ENCODE measurements around the gene KIF11. TPM values are rescaled to one million over a fixed set of nuclear protein-coding genes. Genes with fewer than 3 reads are reported as not detected.

Gene KIF11
- total and polyA plus RNA-seq, 9 of the 15 experiments (the other 6 are each of a cell fraction or from before 2014, with no cell fraction given) = 11.3 to 54.4 (median 29.2) TPM

DNA sequence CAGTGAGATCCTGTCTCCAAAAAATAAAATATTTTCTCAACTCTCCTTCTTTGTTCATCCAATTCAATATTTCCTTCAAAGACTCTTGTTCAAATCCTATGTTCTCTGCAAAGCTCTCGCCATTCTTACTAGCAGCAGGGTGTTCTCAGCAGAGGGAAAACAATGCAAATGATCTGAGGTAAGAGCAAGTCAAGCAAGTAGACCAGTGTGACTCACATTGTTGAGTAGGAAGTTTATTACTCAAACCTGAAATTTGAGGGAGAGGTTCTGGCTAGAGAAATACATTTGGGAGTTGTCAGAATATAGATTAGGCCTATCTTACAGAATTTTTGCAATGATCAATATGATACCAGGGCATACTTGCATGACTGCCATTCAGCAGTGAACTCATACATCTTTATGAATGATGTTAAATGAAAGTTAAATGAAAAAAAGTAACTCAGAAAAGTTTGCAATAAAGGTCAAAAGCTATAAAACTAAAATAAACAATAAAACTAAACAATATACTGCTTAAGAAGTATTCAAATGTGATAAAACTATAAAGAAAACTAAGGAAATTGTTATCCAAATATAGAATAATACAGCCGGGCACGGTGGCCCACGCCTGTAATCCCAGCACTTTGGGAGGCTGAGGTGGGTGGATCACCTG is 24.9 kb upstream of the KIF11 start:
- Histone ChIP-seq H4K20me1 (replicated peaks; ENCODE audit: control insufficient read depth, insufficient read depth, low read length) (peaks cover 14% of the 10 kb centered on the region), H3K36me3 (ENCODE audit: control insufficient read depth, insufficient read depth, low read length) (peaks cover 61% of the 10 kb centered on the region), H3K9me3 (replicated peaks; ENCODE audit: control insufficient read depth, insufficient read depth, low read depth, low read length) (no peaks in the 10 kb centered on the region), H2AFZ (ENCODE audit: low read depth, low read length) (no peak overlapping the region), H3K9ac (ENCODE audit: insufficient read depth in 1 of 2, low read depth in 2 of 2, low read length in 2 of 2) (no peak overlapping the region), H3K79me2 (ENCODE audit: control insufficient read depth, insufficient read depth, low read length) (peaks cover 87% of the 10 kb centered on the region), H3K27me3 (ENCODE audit: control insufficient read depth in 2 of 2, insufficient read depth in 2 of 2, low read length in 2 of 2) (no peaks in the 10 kb centered on the region), H3K9me1 (ENCODE audit: control insufficient read depth, insufficient read depth, low read length) (no peaks in the 10 kb centered on the region), H3K4me1 (replicated peaks in 1 of 2; ENCODE audit: control insufficient read depth in 2 of 2, insufficient read depth in 2 of 2, low read length in 2 of 2) (peaks cover 0 to 13% of the 10 kb centered on the region in 2 experiments; a peak in 3 of 5 replicates), H3K4me3 (no peak overlapping the region), H3K27ac (ENCODE audit: extremely low read depth, low read depth, low read length) (no peak overlapping the region), H3K4me2 (ENCODE audit: insufficient read depth, low read length) (no peak overlapping the region)
- no peak for DNase-seq (ENCODE audit: extremely low read depth in 1 of 4, low spot score in 3 of 4)
- WGBS (ENCODE audit: insufficient coverage, low coverage, missing lambda C conversion rate) = 78% methylated on average over 4 of the region's 4 CpGs
- POLR2A ChIA-PET = no interaction called here
- BruUV-seq (replicated peaks) = no TSS peak
- no peak for FAIRE-seq
- CTCF ChIA-PET (ENCODE audit: low intra/inter-chr PET ratio) = no interaction called here
- intact Hi-C loops (cut with micrococcal nuclease) (no loop called here), in situ Hi-C loops (cut with MboI) (no loop called here)
- ATAC-seq = no peak
- TF ChIP-seq POLR3G (IDR thresholded peaks at IDR 0.05; ENCODE audit: extremely low read depth, insufficient read length, insufficient replicate concordance) (no peak), ZBTB8A (IDR thresholded peaks at IDR 0.05; ENCODE audit: partially characterized antibody) (no peak), MTF1 (CRISPR knock-in tag; IDR thresholded peaks at IDR 0.05; ENCODE audit: borderline replicate concordance) (no peak), FOXM1 (IDR thresholded peaks at IDR 0.05; ENCODE audit: low read depth) (no peak), FOXM1 (CRISPR knock-in tag; IDR thresholded peaks at IDR 0.05; ENCODE audit: low read depth) (no peak), ZNF584 (CRISPR knock-in tag; IDR thresholded peaks at IDR 0.05; ENCODE audit: low read depth) (no peak), ZNF263 (CRISPR knock-in tag; IDR thresholded peaks at IDR 0.05; ENCODE audit: borderline replicate concordance) (no peak), FOS (IDR thresholded peaks at IDR 0.05; ENCODE audit: extremely low read depth, insufficient read length) (no peak), RBM15 (IDR thresholded peaks at IDR 0.05; ENCODE audit: insufficient read depth, low read length) (no peak), ZNF57 (CRISPR knock-in tag; IDR thresholded peaks at IDR 0.05) (no peak), U2AF2 (optimal IDR thresholded peaks at IDR 0.05; ENCODE audit: low read depth, low read length) (no peak), GABPB2 (CRISPR knock-in tag; conservative IDR thresholded peaks at IDR 0.05) (no peak), ZNF717 (CRISPR knock-in tag; IDR thresholded peaks at IDR 0.05) (no peak), NCOA2 (IDR thresholded peaks at IDR 0.05; ENCODE audit: partially characterized antibody in 2 of 2) (no peak), GTF2A2 (tag; IDR thresholded peaks at IDR 0.05) (no peak), RBFOX2 (IDR thresholded peaks at IDR 0.05; ENCODE audit: low read depth, low read length) (no peak), ZNF124 (CRISPR knock-in tag; IDR thresholded peaks at IDR 0.05) (no peak), SAFB (IDR thresholded peaks at IDR 0.05; ENCODE audit: borderline replicate concordance, low read depth, low read length) (no peak)
- TF ChIP-seq, protein P1, sequence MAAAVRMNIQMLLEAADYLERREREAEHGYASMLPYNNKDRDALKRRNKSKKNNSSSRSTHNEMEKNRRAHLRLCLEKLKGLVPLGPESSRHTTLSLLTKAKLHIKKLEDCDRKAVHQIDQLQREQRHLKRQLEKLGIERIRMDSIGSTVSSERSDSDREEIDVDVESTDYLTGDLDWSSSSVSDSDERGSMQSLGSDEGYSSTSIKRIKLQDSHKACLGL (CRISPR knock-in tag; IDR thresholded peaks at IDR 0.05; ENCODE audit: borderline replicate concordance, poor library complexity, severe bottlenecking) = no peak
- TF ChIP-seq, protein P2, sequence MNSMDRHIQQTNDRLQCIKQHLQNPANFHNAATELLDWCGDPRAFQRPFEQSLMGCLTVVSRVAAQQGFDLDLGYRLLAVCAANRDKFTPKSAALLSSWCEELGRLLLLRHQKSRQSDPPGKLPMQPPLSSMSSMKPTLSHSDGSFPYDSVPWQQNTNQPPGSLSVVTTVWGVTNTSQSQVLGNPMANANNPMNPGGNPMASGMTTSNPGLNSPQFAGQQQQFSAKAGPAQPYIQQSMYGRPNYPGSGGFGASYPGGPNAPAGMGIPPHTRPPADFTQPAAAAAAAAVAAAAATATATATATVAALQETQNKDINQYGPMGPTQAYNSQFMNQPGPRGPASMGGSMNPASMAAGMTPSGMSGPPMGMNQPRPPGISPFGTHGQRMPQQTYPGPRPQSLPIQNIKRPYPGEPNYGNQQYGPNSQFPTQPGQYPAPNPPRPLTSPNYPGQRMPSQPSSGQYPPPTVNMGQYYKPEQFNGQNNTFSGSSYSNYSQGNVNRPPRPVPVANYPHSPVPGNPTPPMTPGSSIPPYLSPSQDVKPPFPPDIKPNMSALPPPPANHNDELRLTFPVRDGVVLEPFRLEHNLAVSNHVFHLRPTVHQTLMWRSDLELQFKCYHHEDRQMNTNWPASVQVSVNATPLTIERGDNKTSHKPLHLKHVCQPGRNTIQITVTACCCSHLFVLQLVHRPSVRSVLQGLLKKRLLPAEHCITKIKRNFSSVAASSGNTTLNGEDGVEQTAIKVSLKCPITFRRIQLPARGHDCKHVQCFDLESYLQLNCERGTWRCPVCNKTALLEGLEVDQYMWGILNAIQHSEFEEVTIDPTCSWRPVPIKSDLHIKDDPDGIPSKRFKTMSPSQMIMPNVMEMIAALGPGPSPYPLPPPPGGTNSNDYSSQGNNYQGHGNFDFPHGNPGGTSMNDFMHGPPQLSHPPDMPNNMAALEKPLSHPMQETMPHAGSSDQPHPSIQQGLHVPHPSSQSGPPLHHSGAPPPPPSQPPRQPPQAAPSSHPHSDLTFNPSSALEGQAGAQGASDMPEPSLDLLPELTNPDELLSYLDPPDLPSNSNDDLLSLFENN (IDR thresholded peaks at IDR 0.05; ENCODE audit: low read depth in 2 of 2, low read length in 2 of 2) = no peak

Measured in K562 (cell line).